ENCODE data around the gene ADRA2A.

- no peak for TF ChIP-seq CTCF (IDR thresholded peaks at IDR 0.05)
- TF ChIP-seq POLR2A (IDR thresholded peaks at IDR 0.05), result no peak
Measured at GRCh38 chr10:111034598-111035310, 42.1 kb upstream of the ADRA2A start.
